GM19043 (cell line): Measurements from ENCODE around the gene ISM2.
A peak's percentile ranks its signal among the peaks of the same experiment; 100 is the strongest.
"Not testable (repeated sequence)": the region's sequence is repeated elsewhere in the genome, so short reads cannot be mapped to it uniquely, and the experiment has no call there.

Source experiments
- ATAC-seq: cut with Tn5 transposase; IDR thresholded peaks from one replicate; pipeline ENCODE4 v1.9.1; 2021; ENCODE audit warnings: low read depth; ENCODE audit not compliant: unreplicated experiment

Gene ISM2

GRCh38 chr14:77498120-77498979 lies at the start of gene ISM2:
ISM2 (minus strand) TSS chr14:77498816; CDS start chr14:77498793, 23 bp downstream.
- ATAC-seq, result peak; percentile 65

- ATAC-seq, result no peak
Measured at GRCh38 chr14:77547512-77548180, 49.0 kb upstream of the ISM2 start.

GRCh38 chr14:77545171-77545570 lies 46.6 kb upstream of the ISM2 start:
- not testable (repeated sequence) for ATAC-seq

- ATAC-seq, result no peak
Measured at GRCh38 chr14:77544571-77544970, 46.0 kb upstream of the ISM2 start.

- no peak for ATAC-seq
Measured at GRCh38 chr14:77543637-77544334, 45.2 kb upstream of the ISM2 start.

- no peak for ATAC-seq
Measured at GRCh38 chr14:77543240-77543551, 44.6 kb upstream of the ISM2 start.

GRCh38 chr14:77542421-77543239 lies 44.0 kb upstream of the ISM2 start:
- no peak for ATAC-seq

- ATAC-seq, result peak; percentile 69
Measured at GRCh38 chr14:77541905-77542304, 43.3 kb upstream of the ISM2 start.

GRCh38 chr14:77536951-77537350 lies 38.3 kb upstream of the ISM2 start:
- ATAC-seq, result not testable (repeated sequence)

- ATAC-seq, result no peak
Measured at GRCh38 chr14:77531071-77531470, 32.5 kb upstream of the ISM2 start.

- ATAC-seq, result no peak
Measured at GRCh38 chr14:77529963-77530362, 31.3 kb upstream of the ISM2 start.

GRCh38 chr14:77529213-77529612 lies 30.6 kb upstream of the ISM2 start:
- ATAC-seq, result no peak

GRCh38 chr14:77528701-77529100 lies 30.1 kb upstream of the ISM2 start:
- not testable (repeated sequence) for ATAC-seq

- ATAC-seq, result no peak
Measured at GRCh38 chr14:77526266-77526665, 27.6 kb upstream of the ISM2 start.

- no peak for ATAC-seq
Measured at GRCh38 chr14:77524536-77524935, 25.9 kb upstream of the ISM2 start.

- ATAC-seq, result no peak
Measured at GRCh38 chr14:77523109-77523508, 24.5 kb upstream of the ISM2 start.

GRCh38 chr14:77520555-77520954 lies 21.9 kb upstream of the ISM2 start:
- ATAC-seq, result no peak

- no peak for ATAC-seq
Measured at GRCh38 chr14:77516126-77516525, 17.5 kb upstream of the ISM2 start.

GRCh38 chr14:77511486-77512162 lies 13.0 kb upstream of the ISM2 start:
- ATAC-seq, result no peak

- ATAC-seq, result no peak
Measured at GRCh38 chr14:77509366-77509765, 10.8 kb upstream of the ISM2 start.
